Type B pancreatic cell (in vitro differentiated cells): ENCODE data around the gene SGSH. TPM values are rescaled to one million over a fixed set of nuclear protein-coding genes. Genes with fewer than 3 reads are reported as not detected.

Experiments used
- DNase-seq: peaks from one replicate; pipeline ENCODE4 v3.0.0; 2021; ENCODE audit warnings: mixed read lengths; ENCODE audit not compliant: unreplicated experiment; ENCODE audit errors: extremely low spot score
- H3K27ac Mint-ChIP-seq: 2 replicates; pipeline ENCODE4 v1.8.0; 2021; ENCODE audit warnings: mild to moderate bottlenecking, mixed read lengths
- H3K27me3 Mint-ChIP-seq: 2 replicates; pipeline ENCODE4 v1.8.0; 2021; ENCODE audit warnings: mixed read lengths
- H3K36me3 Mint-ChIP-seq: 2 replicates; pipeline ENCODE4 v1.8.0; 2021; ENCODE audit warnings: mixed read lengths
- H3K4me1 Mint-ChIP-seq: one replicate; pipeline ENCODE4 v1.8.0; 2021; ENCODE audit warnings: mixed read lengths; ENCODE audit not compliant: unreplicated experiment
- H3K4me3 Mint-ChIP-seq: 2 replicates; pipeline ENCODE4 v1.8.0; 2021; ENCODE audit warnings: mild to moderate bottlenecking, mixed read lengths
- H3K9me3 Mint-ChIP-seq: 2 replicates; pipeline ENCODE4 v1.8.0; 2021; ENCODE audit warnings: mixed read lengths
- total RNA-seq: library from RNA; stranded (reverse); gene quantifications from 2 replicates; pipeline ENCODE4 v1.2.1, GENCODE V29; 2021; ENCODE audit warnings: low replicate concordance
- TF ChIP-seq, protein P1 (sequence below): fragments of 200-600 bp; sonication (generic); conservative IDR thresholded peaks from 2 replicates; pipeline ENCODE4 v1.5.0; 2021; ENCODE audit warnings: antibody characterized with exemption, mild to moderate bottlenecking

The SGSH gene
- total RNA-seq, 1 donor from 2014 or later: 40.5 TPM

DNA sequence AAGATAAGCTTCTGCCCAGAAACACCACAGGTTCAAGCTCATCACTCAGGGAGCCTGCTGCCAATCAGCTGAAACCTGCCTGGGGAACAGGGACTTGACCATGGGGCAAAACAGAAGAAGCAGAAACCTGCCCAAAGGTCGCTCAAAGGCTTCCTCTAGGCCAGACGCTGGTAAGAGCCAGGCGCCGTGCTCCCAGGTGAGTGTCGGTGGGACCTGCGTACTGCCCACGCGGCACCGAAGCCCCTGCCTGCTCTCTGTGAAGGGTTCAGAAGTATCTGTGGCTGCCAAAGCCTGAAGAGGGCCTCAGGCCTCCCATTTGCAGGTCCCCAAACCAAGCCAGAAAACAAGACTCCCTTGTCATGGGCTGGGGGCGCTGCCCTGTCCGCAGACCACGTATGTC lies 10.4 kb downstream of the SGSH start:
- no peak for DNase-seq
- Mint-ChIP-seq H3K9me3 (no peaks in the 10 kb centered on the region), H3K4me1 (no peaks in the 10 kb centered on the region), H3K4me3 (no peak overlapping the region), H3K27me3 (no peaks in the 10 kb centered on the region), H3K36me3 (no peaks in the 10 kb centered on the region), H3K27ac (no peak overlapping the region)
- TF ChIP-seq, protein P1, sequence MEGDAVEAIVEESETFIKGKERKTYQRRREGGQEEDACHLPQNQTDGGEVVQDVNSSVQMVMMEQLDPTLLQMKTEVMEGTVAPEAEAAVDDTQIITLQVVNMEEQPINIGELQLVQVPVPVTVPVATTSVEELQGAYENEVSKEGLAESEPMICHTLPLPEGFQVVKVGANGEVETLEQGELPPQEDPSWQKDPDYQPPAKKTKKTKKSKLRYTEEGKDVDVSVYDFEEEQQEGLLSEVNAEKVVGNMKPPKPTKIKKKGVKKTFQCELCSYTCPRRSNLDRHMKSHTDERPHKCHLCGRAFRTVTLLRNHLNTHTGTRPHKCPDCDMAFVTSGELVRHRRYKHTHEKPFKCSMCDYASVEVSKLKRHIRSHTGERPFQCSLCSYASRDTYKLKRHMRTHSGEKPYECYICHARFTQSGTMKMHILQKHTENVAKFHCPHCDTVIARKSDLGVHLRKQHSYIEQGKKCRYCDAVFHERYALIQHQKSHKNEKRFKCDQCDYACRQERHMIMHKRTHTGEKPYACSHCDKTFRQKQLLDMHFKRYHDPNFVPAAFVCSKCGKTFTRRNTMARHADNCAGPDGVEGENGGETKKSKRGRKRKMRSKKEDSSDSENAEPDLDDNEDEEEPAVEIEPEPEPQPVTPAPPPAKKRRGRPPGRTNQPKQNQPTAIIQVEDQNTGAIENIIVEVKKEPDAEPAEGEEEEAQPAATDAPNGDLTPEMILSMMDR: no peak

DNA sequence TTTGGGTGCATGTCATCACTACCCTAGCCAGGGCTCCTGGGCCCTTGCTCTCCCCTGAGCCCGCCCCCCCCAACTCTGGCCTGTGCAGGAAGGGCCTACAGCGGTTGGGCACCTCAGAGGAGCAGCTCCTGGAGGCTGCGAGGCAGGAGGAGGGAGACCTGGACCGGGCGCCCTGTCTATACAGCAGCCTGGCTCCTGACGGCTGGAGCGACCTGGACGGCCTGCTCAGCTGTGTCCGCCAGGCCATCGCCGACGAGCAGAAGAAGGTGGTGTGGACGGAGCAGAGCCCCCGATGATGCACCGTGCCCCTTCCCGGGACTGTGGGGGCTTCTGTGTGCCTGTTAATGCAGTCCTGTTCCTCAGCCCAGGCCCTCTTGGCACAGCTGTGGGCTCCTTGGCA lies 12.1 kb downstream of the SGSH start:
- H3K4me3 Mint-ChIP-seq: no peak overlapping the region
- TF ChIP-seq, protein P1: no peak
- H3K4me1 Mint-ChIP-seq: no peaks in the 10 kb centered on the region
- no peaks in the 10 kb centered on the region for H3K36me3 Mint-ChIP-seq
- no peaks in the 10 kb centered on the region for H3K27me3 Mint-ChIP-seq
- no peak for DNase-seq
- no peak overlapping the region for H3K27ac Mint-ChIP-seq
- no peaks in the 10 kb centered on the region for H3K9me3 Mint-ChIP-seq

DNA sequence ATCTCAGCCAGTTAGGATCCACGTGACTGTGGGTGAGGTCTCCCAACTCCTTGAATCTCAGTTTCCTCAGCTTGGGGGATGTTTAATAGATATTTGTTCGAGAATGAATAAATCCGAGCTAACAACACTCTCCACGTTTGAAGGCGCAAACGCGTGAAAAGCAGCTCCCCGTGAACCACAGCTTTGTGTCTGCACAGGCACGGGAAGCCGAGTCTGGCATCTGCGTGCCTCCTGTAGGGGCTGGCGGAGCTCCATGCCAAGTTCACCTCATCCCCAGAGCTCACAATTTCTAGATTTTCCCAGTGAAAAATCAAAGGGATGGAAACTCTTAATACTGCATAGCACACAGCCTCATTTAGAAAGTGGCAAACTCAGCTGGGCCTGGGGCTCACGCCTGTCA lies 14.3 kb downstream of the SGSH start:
- no peak overlapping the region for H3K4me3 Mint-ChIP-seq
- DNase-seq: no peak
- H3K9me3 Mint-ChIP-seq: no peaks in the 10 kb centered on the region
- no peaks in the 10 kb centered on the region for H3K27me3 Mint-ChIP-seq
- no peaks in the 10 kb centered on the region for H3K36me3 Mint-ChIP-seq
- H3K27ac Mint-ChIP-seq: no peak overlapping the region
- no peaks in the 10 kb centered on the region for H3K4me1 Mint-ChIP-seq
- TF ChIP-seq, protein P1: no peak

DNA sequence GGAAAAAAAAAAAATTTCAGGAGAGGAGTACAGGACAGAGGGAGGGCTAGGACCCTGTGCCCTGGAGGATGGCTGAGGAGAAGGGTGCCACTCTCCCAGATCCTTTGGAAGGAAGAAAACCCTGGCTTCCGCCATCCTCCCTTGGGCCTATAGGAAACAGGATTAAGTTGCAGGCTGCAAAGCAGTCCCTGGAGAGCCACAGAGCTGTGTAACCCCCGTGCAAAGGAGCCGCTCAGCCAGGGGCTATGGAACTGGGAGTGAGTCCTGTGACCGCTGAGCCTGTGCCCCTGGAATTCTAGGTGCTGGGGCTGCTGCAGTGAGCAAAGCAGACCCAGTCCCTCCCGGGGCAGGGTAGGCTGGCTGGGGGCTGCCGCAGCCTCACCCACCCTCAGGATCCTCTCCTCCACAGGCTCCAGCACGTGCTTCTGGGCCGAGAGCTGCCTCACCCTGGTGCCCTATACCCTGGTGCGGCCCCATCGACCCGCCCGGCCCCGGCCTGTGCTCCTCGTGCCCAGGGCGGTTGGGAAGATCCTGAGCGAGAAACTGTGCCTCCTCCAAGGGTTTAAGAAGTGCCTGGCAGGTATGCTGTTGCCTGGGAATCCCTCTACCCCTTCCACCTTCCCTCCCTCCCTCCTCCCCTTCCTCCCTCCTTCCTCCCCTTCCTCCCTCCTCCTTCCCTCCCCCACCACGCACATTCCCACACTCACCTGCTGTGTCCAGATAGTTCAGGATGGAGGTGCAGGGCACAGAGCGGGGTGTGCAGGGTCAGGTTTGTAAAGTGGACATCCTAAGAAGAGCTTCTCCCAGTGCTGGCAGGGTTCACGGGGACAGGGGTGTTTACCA lies 15.3 kb downstream of the SGSH start:
- no peak overlapping the region for H3K4me3 Mint-ChIP-seq
- H3K27me3 Mint-ChIP-seq: no peaks in the 10 kb centered on the region
- H3K4me1 Mint-ChIP-seq: no peaks in the 10 kb centered on the region
- DNase-seq: no peak
- no peaks in the 10 kb centered on the region for H3K36me3 Mint-ChIP-seq
- no peaks in the 10 kb centered on the region for H3K9me3 Mint-ChIP-seq
- TF ChIP-seq, protein P1: no peak
- H3K27ac Mint-ChIP-seq: no peak overlapping the region

DNA sequence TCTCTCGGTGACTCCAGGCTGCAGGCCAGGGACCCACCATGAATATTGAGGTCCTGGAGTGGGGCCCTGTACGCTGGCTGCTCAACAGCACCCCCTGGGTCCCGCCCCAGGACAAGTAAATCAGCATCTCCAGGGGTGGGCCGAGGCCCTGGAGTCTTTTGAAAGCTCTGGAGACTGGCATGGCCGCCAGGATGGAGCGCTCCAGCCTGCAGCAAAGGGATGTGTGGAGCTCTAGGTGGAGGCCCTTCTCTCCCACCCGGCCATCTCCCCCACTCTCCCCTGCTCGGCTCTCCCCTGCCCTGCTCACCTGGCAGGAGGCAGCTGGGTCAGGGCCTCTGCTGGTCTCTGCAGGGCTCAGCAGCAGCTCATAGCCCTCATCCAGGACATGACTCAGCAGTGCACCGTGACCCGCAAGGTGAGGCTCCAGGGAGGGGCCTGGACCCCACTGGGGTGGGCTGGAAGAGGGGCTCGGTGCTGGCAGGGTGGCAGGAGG lies 16.6 kb downstream of the SGSH start:
- Mint-ChIP-seq H3K27ac (no peak overlapping the region), H3K27me3 (no peaks in the 10 kb centered on the region), H3K4me3 (no peak overlapping the region), H3K36me3 (no peaks in the 10 kb centered on the region), H3K9me3 (no peaks in the 10 kb centered on the region), H3K4me1 (no peaks in the 10 kb centered on the region)
- TF ChIP-seq, protein P1: no peak
- DNase-seq: no peak
